ENCODE results near the gene OR51B5.
"Not testable (repeated sequence)": the region's sequence is repeated elsewhere in the genome, so short reads cannot be mapped to it uniquely, and the experiment has no call there.

The OR51B5 gene

GRCh38 chr11:5335170-5335569 is 8.2 kb downstream of the OR51B5 start:
- no peak for DNase-seq (ENCODE audit: low spot score)

- no peak for DNase-seq (ENCODE audit: low spot score)
These were observed 19.1 kb downstream of the OR51B5 start, which contains the start of gene OR51B2 for GRCh38 chr11:5324197-5324596. Gene OR51B2, minus strand, starts transcription at chr11:5324297. Its CDS starts 0 bp downstream, at chr11:5324297.

DNA sequence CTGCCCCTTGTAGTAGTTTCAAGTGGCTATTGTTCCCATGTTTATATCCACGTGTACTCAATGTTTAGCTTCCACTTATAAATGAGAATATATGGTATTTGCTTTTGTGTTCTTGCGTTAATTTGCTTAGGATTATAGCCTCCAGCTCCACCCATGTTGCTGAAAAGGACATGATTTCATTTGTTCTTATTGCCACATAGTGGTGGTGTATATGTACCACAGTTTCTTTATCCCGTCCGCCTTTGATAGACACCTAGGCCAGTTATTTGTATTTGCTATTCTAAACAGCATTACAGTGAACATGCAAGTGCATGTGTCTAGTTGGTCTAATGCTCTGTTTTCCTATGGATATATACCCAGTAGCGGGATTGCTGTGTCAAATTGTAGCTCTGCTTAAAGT is 26.0 kb downstream of the OR51B5 start:
- no peak for DNase-seq (ENCODE audit: low spot score)

DNA sequence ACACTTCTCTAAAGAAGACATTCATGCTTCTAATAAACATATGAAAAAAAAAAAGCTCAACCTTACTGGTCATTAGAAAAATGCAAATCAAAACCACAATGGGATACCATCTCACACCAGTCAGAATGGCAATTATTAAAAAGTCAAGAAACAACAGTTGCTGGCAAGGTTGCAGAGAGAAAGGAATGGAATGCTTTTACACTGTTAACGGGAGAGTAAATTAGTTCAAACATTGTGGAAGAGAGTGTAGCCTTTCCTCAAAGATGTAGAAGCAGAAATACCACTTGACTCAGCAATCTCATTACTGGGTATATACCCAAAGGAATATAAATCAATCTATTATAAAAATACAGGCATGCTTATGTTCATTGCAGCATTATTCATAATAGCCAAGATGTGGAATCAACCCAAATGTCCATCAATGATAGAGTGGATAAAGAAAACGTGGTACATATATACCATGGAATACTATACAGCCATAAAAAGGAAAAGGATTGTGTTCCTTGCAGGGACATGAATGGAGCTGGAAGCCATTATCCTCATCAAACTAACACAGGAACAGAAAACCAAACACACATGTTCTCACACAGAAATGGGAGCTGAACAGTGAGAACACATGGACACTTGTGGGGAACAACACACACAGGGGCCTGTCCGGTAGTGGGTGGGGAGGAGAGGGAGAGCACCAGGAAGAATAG is 29.8 kb downstream of the OR51B5 start:
- DNase-seq (ENCODE audit: low spot score): not testable (repeated sequence)

DNA sequence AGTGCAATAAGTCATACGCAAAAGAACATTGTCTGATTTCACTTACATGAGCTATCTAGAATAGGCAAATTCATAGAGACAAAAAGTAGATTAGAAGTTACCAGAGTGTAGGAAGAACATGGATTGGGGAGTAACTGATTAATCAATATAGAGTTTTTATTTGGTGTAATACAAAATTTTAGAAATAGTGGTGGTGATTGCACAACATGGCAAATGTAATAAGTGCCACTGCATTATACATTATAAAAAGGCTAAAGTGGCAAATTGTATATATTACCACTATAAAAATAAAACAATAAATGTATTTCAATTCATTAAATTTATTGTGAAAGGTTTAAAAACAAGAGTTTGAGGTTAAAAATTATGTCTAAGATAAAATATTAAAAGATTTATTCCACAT is 32.9 kb downstream of the OR51B5 start:
- no peak for DNase-seq (ENCODE audit: low spot score)

GRCh38 chr11:5307256-5308019 is 35.9 kb downstream of the OR51B5 start:
- DNase-seq (ENCODE audit: low spot score): no peak

DNA sequence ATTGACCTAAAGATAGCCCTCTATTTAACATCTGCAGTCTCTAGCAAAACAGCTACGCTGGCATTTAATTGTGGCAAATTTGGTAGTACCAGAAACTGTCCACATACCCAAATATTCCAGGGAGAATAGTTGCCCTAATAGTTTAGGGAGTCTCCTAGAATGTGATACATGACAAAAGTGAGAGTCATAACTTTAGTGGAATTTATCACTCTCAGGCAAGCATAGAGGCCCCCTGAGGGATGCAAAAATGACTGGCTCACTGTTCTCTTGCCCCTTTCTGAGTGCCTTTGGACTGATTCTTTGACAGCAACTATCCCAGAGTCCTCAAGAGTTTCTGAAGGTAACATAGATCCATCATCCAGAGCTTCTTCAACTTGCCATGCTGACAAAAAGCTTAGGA is 39.3 kb downstream of the OR51B5 start:
- no peak for DNase-seq (ENCODE audit: low spot score)

DNA sequence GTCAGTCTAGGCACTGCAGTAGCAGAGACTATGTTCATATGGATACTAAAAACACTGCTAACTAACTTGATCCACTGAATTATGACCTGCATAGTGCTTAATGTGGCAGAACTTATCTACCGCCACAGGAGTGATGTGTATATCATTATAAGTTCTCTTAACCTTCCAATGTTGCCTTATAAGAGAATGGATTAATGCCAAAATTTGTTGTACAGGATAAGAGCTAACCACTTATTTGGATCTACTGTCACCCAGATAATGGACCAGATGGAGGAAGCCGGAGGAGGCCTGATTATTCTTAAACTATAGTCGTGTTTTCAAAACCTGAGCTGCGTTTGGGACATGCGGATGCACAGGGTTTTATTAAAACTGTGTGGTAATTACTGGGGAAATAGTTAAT is 39.7 kb downstream of the OR51B5 start:
- no peak for DNase-seq (ENCODE audit: low spot score)

DNA sequence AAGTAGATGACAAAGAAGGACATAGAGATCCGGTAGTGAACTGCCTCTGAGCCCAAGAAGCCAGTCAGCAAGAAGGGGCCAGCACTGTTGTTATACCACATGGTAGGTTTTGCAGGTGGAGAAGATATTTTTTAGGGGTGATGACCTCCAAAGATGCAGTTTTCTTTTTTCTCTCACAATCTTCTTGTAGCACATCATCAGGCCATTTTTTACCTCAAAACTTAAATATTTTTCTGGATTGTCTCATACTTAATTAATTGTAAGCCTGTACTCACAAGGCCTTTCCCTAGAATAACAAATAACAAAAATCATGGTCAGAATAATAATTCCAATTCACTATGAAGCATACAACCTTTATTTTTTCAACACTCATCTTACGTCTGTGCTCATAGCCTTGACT is 41.5 kb downstream of the OR51B5 start, which contains the start of gene OR51B4:
Gene OR51B4 (minus strand): TSS at position 101 of the 400 bp plus-strand sequence. CDS start 0 bp downstream, at position 101.
- DNase-seq (ENCODE audit: low spot score): no peak

DNA sequence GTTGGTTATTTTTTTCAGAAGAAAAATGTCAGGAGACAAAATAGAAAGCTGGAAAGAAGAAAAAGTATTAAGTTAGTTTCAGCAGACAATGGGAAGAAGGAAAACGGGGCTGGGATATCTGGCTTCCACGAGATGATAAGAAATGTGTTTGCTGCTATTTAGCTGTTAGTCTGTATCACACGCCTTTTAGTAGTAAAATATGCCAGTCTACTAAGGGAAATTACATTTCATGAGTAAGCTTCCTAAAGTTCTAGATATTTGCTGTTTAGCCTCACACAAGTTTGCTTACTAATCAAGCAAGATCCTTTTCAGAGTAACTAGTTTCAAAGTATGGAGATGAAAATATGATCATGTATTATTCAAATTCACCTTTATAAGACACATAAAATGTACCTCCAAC is 43.1 kb downstream of the OR51B5 start:
- no peak for DNase-seq (ENCODE audit: low spot score)

DNA sequence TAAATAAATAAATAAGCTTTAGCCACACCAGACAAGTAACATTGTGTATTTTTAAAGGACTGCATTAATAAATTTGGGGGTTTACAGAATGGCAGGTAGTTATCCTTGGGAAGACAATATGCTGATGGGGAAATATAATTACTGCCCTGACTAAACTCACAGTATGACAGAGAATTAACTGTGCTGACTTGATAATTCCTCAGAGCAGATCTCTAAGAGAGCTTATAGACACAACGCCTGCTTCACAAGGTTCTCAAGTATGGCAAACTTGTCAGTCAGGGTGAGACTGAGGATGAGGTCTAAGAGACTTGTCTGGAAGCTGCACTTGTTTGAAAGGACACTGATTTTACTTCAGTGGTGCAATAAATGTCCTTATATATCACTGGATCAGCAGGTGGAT is 44.9 kb downstream of the OR51B5 start:
- no peak for DNase-seq (ENCODE audit: low spot score)

- DNase-seq (ENCODE audit: low spot score): no peak
These were observed 45.5 kb downstream of the OR51B5 start for GRCh38 chr11:5297721-5298323.

DNA sequence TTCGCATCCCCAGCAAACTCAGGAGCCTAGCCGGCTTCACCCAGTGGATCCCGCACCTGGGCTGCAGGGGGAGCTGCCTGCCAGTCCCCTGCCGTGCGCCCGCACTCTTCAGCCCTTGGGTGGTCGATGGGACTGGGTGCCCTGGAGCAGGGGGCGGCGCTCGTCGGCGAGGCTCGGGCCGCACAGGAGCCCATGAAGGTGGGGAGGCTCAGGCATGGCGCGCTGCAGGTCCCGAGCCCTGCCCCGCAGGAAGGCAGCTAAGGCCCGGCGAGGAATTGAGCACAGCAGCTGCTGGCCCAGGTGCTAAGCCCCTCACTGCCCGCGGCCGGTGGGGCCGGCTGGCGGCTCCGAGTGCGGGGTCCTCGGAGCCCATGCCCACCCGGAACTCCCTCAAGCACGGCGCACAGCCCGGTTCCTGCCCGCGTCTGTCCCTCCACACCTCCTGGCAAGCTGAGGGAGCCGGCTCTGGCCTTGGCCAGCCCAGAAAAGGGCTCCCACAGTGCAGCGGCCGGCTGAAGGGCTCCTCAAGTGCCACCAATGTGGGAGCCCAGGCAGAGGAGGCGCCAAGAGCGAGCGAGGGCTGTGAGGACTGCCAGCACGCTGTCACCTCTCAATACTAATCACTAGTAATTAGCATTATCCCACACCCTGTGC is 48.9 kb downstream of the OR51B5 start:
- not testable (repeated sequence) for DNase-seq (ENCODE audit: low spot score)

- no peak for DNase-seq (ENCODE audit: low spot score)
These were observed 50.3 kb downstream of the OR51B5 start for GRCh38 chr11:5293028-5293427.
